GM19238 (cell line): Measurements from ENCODE around the gene SELP.

ENCODE experiments used
- DNase-seq: peaks from one replicate; pipeline ENCODE4 v3.0.0; 2011; ENCODE audit warnings: low spot score; ENCODE audit not compliant: insufficient read length

The SELP gene

GRCh38 chr1:169576241-169576934 is 53.5 kb downstream of the SELP start:
- DNase-seq, result no peak

DNA sequence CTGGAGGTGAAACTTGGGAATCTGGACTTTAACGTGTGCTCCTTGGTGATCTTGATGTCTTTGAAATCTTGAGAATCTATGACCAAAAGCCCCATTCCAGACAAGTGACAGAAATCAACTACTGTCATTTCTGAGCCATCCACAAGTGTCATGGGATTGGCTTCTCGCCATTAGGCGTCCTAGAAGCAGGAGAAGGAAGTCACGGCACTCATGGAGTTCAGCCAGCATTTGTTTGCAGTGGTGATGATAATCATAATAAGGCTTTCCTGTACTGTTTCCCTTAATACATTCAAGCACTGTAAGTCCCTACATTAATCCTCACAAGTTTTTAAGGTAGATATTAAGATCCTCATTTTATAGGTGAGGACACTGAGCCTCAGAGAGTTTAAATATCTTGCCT is 55.6 kb downstream of the SELP start:
- DNase-seq, result no peak

DNA sequence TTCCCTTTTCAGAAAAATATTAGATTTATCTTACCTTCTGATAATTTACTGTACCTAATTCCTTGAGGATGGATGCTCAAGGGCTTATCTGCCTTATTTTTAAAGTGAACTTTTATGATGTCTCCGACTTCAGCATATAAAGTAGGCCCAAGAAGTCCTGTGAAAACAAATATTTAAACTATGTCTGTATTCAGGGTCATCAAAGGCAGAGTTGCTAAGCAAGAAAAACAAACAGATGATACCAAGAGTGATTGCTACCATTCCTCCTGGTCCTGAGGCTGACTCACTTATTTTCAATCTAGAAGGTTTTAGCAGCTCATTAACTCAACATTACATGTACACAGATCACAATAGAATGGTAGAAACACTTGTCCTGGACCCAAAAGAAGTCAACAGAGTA is 57.7 kb downstream of the SELP start:
- no peak for DNase-seq

DNA sequence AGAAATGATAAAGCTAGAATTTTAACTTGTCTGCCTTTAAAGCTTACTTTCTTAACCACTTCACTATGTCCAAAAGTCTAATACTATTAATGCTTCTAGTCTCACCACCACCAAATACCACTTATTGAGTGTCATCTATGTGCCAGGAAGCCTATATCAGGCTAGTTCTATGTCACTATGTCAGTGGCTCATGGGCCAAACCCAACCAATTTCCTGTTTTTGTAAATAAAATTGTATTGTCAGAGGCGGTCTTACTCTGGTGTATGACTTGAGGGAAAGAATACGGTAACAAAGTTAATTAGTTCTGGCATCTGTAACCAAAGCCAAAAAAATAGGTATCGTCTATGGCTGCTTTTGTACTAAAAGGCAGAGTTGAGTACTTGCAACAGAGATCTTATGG is 58.5 kb downstream of the SELP start:
- no peak for DNase-seq

DNA sequence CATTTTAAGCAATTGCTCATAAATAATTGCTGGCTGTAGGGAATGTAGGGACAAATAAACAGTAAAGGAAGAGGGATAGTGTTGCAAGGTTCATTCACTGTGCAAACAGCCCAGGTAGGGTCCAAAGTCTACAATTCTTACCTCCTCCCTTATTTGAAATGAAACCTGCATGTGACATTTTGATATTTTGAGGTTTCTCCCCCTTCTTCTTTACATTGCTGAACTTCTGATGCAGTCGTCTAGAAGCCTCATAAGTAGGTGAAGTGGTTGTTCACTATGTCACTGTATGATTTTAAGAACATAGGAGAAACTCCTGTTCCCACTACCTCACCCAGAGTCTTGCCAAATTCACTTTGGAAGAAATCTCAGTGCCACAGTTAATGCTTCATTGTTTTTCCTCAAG is 59.8 kb downstream of the SELP start:
- DNase-seq, result no peak

DNA sequence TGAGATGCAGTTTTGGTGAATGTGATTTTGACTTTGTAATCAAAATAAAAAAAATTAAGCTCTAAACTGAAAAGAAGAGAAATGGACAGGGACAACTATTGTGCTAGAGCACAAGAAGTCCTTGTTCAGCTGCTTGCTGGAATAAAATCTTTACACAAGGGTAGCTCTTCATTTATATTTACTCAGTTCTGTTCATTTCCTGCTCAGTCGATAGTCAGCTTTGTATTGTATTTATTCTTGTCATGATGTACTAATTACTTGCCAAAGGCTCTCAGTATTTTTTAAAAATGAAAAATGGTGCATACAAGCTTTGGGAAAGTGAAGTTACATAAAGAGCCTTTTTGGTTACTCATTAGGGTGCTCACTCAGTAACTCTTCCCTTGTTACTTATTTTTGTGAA is 61.4 kb downstream of the SELP start:
- no peak for DNase-seq

DNA sequence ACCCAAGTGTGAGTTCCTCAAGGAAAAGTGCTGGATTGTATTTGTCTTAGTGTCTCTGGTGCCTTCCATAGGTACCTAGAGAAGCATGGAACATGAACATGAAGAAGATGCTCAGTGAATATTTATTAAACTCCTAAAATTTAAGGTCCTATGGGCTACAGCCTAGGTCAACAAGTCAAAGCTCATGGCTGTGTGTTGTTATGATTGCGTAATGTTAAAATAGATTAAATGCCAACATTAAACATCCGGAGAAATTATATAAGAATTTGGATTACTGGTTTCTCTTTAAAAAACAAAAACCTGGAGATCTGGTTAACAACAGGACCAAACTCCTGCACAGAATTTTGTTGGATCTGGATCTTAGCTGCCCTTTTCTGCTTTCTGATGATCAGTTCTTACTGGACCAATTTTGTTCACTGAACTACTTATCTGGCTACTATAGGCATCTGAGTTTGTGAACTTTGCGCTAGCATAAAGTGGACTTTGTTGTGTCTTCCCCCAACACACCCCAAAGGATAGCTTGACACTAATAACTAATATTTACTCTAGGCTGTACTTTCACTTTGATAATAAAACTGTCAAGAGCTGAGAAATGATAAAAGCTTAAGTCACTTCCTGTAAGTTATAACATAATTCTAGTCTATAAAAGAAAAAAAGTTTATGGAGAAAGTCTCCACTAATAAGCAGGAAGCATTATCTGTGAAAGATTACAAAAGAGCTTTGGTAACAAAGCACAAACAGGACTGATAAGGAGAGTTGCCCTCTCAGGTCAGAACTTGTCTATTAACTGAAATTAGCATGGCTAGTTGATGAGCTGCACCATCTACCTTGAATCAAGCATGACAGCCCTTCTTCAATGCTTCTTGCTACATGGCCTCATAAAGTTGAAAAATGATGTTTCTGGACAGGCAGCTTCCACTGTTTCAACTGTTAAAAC is 64.3 kb downstream of the SELP start:
- DNase-seq, result no peak

- DNase-seq, result no peak
Observed at GRCh38 chr1:169563650-169564049, 66.3 kb downstream of the SELP start.

DNA sequence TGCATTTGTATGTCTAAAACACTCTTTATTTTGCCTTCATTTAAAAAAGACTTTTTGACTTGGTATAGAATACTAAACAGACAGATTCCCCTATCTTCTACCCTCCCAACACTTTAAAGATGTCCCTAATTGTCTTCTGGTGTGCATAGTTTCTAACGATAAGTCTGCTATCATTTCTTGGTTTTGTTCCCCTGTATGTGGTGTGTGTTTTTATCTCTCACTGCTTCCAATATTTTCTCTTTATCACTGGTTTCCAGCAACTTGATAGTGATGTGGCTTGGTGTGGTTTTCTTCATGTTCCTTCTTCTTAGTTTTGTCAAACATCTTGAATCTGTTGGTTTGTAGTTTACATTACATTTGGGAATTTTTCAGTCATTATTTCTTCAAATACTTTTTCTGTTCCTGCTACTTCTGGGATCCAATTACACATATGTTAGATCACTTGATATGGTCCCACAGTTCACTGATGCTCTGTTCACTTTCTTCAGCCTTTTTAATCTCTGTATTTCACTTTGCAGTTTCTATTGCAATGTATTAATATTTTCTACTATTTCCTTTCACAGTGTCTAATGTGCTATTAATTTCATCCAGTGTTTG is 66.8 kb downstream of the SELP start:
- no peak for DNase-seq

GRCh38 chr1:169561692-169562091 is 68.2 kb downstream of the SELP start:
- DNase-seq, result no peak

GRCh38 chr1:169557131-169557530 is 72.8 kb downstream of the SELP start:
- DNase-seq, result no peak

DNA sequence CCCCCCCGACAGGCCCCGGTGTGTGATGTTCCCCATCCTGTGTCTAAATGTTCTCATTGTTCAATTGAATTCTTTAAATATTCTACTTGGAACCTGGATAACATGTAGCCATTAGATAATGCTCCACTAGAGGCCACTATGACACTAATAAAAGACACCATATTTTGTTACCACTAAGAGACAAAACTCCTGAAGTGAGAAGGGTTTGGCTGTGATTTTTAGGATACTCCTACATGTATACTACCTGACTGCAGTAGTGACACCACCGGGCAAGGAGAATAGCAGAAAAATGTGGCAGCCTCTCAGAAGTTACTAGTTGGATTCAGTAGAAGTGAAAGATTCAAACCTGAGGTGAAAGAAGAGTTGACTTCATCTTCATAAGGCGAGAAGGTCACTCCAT is 79.6 kb downstream of the SELP start:
- DNase-seq, result peak; percentile 1

GRCh38 chr1:169548282-169548681 is 81.6 kb downstream of the SELP start:
- no peak for DNase-seq

DNA sequence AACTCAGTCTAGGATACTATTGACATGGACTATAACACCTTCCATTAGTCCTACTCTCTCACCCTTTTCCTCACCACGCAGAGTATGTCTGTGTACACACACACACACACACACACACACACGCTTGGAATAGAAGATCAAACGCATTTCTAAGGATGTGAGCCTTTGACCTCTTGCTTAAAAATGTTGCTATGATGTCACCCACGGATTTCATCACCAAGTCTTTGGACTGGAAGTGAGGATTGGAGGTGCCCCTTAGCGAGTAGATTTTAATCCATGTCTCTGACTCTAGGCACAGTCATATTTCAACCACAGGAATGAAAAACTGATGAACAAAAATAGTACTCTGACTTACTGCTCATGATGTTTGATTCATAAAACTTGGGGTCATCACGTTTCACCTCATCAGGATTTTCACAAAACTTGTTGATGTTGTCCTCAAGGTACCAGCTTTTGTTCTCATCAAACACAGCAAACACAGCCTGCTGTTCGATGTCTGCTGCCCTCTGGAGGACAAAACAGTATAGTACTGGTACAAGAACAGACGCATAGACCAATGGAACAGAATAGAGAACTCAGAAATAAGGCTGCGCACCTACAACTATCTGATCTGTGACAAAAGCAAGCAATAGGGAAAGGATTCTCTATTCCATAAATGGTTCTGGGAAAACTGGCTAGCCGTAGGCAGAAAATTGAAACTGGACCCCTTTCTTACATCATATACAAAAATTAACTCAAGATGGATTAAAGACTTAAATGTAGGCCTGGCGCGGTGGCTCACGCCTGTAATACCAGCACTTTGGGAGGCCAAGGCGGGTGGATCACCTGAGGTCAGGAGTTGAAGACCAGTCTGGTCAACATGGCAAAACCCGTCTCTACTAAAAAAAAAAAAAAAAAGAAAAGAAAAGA is 83.6 kb downstream of the SELP start:
- no peak for DNase-seq

GRCh38 chr1:169545472-169545871 is 84.5 kb downstream of the SELP start:
- DNase-seq, result no peak

DNA sequence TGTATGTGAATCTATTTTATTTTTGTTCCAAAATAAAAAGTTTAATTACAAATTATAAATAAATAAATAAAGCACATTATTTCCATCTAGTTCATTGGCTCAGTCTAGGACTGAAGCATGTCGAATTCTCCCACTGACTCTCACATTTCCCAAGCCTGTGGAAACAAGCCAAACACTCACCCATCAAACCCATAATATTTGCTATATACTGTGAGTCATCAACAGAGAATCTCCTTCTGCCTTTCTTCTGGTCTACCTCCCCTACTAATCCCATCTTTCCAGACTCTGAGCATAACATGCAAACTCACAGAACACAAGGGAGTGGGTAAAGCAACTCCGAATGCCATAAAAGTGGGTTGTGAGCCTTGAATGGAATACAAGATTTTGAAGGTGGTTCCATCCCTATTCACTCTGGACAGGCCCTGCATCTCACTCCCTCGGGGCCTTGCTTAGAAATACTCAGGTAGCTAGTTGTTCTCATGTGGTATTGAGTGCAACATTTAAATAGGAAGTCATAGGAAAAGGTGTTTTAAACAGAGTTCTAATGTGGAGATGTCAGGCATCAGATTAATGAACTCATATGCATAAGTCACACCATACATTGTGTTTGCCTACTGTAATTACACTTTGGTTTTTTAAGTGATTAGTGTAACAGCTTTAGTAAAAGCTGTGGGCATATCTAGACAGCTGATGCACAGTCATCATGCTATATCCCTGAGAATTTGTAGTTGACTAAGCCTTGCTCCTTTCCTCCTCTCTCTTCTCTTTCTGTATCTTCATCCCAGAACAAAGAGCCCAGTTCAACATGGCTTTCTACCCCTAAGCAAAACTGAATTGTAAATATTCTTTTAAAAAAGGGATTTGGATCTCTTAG is 90.7 kb downstream of the SELP start:
- DNase-seq, result no peak
